Spleen (tissue), 7 donors: ENCODE data around the gene LRFN5.

Source experiments
- CTCF ChIP-seq, 11 experiments: fragments of 200-600 bp in 7 of 11; fragments of 450-650 bp in 4 of 11; sonication (generic) in 4 of 11; IDR thresholded peaks in 8 of 11; conservative IDR thresholded peaks in 3 of 11; 1 replicate in 7 of 11; 2 replicates in 4 of 11; pipeline versions ENCODE4 v1.4.0 to v1.8.0; 2016 to 2021; ENCODE audit warnings: antibody characterized with exemption in 11 of 11, inconsistent platforms in 4 of 11, mild to moderate bottlenecking in 1 of 11
- POLR2A ChIP-seq, 3 donors: fragments of 450-650 bp; IDR thresholded peaks; one replicate each; pipeline ENCODE4 v1.5.1; 2017; ENCODE audit warnings: antibody characterized with exemption in 3 of 3, mild to moderate bottlenecking in 1 of 3
- POLR2AphosphoS5 ChIP-seq, 3 donors: sonication (generic); formaldehyde crosslinking; IDR thresholded peaks; one replicate each; pipeline ENCODE4 v1.5.1; 2017; ENCODE audit warnings: antibody characterized with exemption in 3 of 3
- donor health status: DM: no; HTN: no; CAD: no; lungs with moderate emphysema.
- donor health status: DM: no; HTN: no; CAD: no.
- donor health status: DM: no; HTN: no; CAD: no.

GRCh38 chr14:41634286-41634685 is 27.6 kb downstream of the LRFN5 start:
- TF ChIP-seq CTCF (IDR thresholded peaks at IDR 0.05 in 8 of 11, conservative IDR thresholded peaks at IDR 0.05 in 3 of 11), result no peak
- TF ChIP-seq POLR2AphosphoS5 (IDR thresholded peaks at IDR 0.05), result no peak
- no peak for TF ChIP-seq POLR2A (IDR thresholded peaks at IDR 0.05)
